Measurements from ENCODE around the gene PSMG4. TPM values are rescaled to one million over a fixed set of nuclear protein-coding genes. Genes with fewer than 3 reads are reported as not detected.

PSMG4 gene
- total RNA-seq, 8 experiments from 2014 or later: 19.9 to 55.0 (median 30.1) TPM

GRCh38 chr6:3281631-3282475 lies 23.1 kb downstream of the PSMG4 start:
- in situ Hi-C loops (cut with MboI; ENCODE audit: low pct_unique_long_range_greater_than_20kb in 2 of 9, low sequenced_read_pairs in 9 of 9, unreplicated experiment in 9 of 9): loop anchor here in 5 of 9 experiments (10.0 to 25.0 kb wide), 5 partner anchors 180 to 730 kb away; partner anchors contain the start of gene SLC22A23 (in 3 of the 5)
- Histone ChIP-seq H3K27ac (peak overlapping the region; percentile 3 to 32), H3K4me1 (replicated peaks in 1 of 2) (peaks cover 20 to 23% of the 10 kb centered on the region in 2 donors), H3K4me3 (no peak overlapping the region)
- 0 to 72% (median 20%) methylated on average over 1 to 10 of the region's 13 CpGs; no CpG with 5 or more reads in 1 of the 10 experiments for WGBS, 10 experiments
- ATAC-seq (replicated peaks in 6 of 8): peak in 6 of 8 experiments; percentile 12 to 55 (median 44)

- 70 to 100% (median 84%) methylated on average over 2 to 14 of the region's 20 CpGs for WGBS, 10 experiments
- Histone ChIP-seq H3K27ac (peak overlapping the region in 1 of 2 donors; percentile 32), H3K4me1 (replicated peaks in 1 of 2) (peaks cover 20 to 23% of the 10 kb centered on the region in 2 donors), H3K4me3 (no peak overlapping the region)
- in situ Hi-C loops (cut with MboI; ENCODE audit: low pct_unique_long_range_greater_than_20kb in 2 of 9, low sequenced_read_pairs in 9 of 9, unreplicated experiment in 9 of 9): loop anchor here in 5 of 9 experiments (10.0 to 25.0 kb wide), 5 partner anchors 180 to 730 kb away; partner anchors contain the start of gene SLC22A23 (in 3 of the 5)
- ATAC-seq (replicated peaks in 6 of 8): no peak
These were observed 23.9 kb downstream of the PSMG4 start for GRCh38 chr6:3282476-3283236.

DNA sequence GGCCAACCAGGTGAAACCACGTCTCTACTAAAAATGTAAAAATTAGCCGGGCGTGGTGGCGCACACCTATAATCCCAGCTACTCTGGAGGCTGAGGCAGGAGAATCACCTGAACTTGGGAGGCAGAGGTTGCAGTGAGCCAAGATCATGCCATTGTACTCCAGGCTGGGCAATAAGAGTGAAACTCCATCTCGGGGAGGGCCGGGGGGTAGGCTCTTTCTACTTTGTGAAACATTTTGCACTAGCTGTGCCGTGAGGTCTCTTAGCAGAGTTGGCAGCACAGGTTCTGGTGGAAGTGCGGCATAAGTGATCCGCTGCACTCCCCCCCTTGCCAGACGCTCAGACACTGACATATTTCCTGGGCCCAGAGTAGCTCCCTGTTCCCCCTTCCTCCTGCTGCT lies 24.5 kb downstream of the PSMG4 start:
- H3K27ac ChIP-seq: no peak overlapping the region
- WGBS, 10 experiments: 86 to 100% (median 98%) methylated on average over 1 to 6 of the region's 10 CpGs; no CpG with 5 or more reads in 4 of the 10 experiments
- in situ Hi-C loops (cut with MboI; ENCODE audit: low pct_unique_long_range_greater_than_20kb in 2 of 9, low sequenced_read_pairs in 9 of 9, unreplicated experiment in 9 of 9): loop anchor here in 5 of 9 experiments (10.0 to 25.0 kb wide), 5 partner anchors 179 to 729 kb away; partner anchors contain the start of gene SLC22A23 (in 3 of the 5)
- peaks cover 20 to 23% of the 10 kb centered on the region in 2 donors for H3K4me1 ChIP-seq (replicated peaks in 1 of 2)
- no peak overlapping the region for H3K4me3 ChIP-seq
- ATAC-seq (replicated peaks in 6 of 8): no peak

DNA sequence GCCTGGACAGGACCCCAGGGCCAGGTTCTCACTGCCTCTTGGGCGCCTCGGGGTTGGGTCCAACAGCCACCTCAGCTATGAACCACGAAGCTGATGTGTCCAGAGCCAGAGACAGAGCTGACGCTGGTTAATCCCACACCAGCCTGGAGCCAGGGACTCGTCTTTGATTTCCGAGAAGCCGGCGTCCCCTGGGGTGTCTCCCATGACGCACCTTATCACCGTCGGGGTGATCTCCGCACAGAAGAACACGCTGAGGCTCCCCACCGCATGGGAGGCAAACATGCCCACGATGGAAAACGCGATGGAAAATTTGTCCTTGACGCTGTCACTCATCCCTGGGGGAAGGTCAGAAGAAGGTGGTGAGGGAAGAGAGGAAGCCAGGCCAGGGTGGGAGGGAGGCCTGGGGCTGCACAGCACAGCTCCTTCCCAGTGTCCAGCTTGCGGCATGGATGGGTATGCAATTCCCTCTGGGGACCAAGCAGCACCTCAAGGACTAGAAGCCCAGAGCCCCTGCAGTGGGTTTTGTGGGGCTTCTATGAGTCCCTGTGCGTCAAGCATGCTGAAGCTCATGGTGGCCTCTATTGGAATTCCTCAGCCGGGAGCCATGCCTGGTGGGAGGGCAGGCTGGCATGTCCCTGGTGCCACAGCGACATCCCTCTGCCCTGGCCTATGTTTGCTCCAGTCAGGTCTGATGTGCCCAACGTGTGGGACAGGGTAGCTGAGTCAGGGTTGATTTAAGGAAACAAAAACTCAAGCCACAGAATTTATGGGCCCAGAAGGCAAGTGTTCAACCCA lies 25.1 kb downstream of the PSMG4 start:
- Histone ChIP-seq H3K4me1 (replicated peaks in 1 of 2) (peaks cover 20 to 23% of the 10 kb centered on the region in 2 donors), H3K27ac (no peak overlapping the region), H3K4me3 (no peak overlapping the region)
- no peak for ATAC-seq (replicated peaks in 6 of 8)
- in situ Hi-C loops (cut with MboI; ENCODE audit: low pct_unique_long_range_greater_than_20kb in 2 of 9, low sequenced_read_pairs in 9 of 9, unreplicated experiment in 9 of 9): loop anchor here in 5 of 9 experiments (10.0 to 25.0 kb wide), 5 partner anchors 178 to 728 kb away; partner anchors contain the start of gene SLC22A23 (in 3 of the 5)
- 80 to 100% (median 100%) methylated on average over 1 to 12 of the region's 23 CpGs; no CpG with 5 or more reads in 3 of the 10 experiments for WGBS, 10 experiments

GRCh38 chr6:3284436-3284876 lies 25.7 kb downstream of the PSMG4 start:
- ATAC-seq (replicated peaks in 6 of 8): peak in 3 of 8 experiments; percentile 55 to 64 (median 59)
- in situ Hi-C loops (cut with MboI; ENCODE audit: low pct_unique_long_range_greater_than_20kb in 2 of 9, low sequenced_read_pairs in 9 of 9, unreplicated experiment in 9 of 9): loop anchor here in 5 of 9 experiments (10.0 to 25.0 kb wide), 5 partner anchors 178 to 728 kb away; partner anchors contain the start of gene SLC22A23 (in 3 of the 5)

GRCh38 chr6:3285049-3285639 lies 26.4 kb downstream of the PSMG4 start:
- H3K4me1 ChIP-seq (replicated peaks in 1 of 2): peaks cover 20 to 21% of the 10 kb centered on the region in 2 donors
- no peak overlapping the region for H3K27ac ChIP-seq
- WGBS, 10 experiments: 67 to 100% (median 88%) methylated on average over 1 to 12 of the region's 19 CpGs
- no peak for ATAC-seq (replicated peaks in 6 of 8)
- in situ Hi-C loops (cut with MboI; ENCODE audit: low pct_unique_long_range_greater_than_20kb in 2 of 9, low sequenced_read_pairs in 9 of 9, unreplicated experiment in 9 of 9): loop anchor here in 5 of 9 experiments (10.0 to 25.0 kb wide), 5 partner anchors 177 to 727 kb away; partner anchors contain the start of gene SLC22A23 (in 3 of the 5)
- no peak overlapping the region for H3K4me3 ChIP-seq

More at GRCh38 chr6:3284436-3284876, 25.7 kb downstream of the PSMG4 start:
- Histone ChIP-seq H3K4me3 (no peak overlapping the region), H3K27ac (no peak overlapping the region), H3K4me1 (replicated peaks in 1 of 2) (peaks cover 20 to 23% of the 10 kb centered on the region in 2 donors)
- WGBS, 10 experiments: 91 to 93% methylated on average over 3 to 12 of the region's 17 CpGs; no CpG with 5 or more reads in 8 of the 10 experiments

- H3K27ac ChIP-seq: no peak overlapping the region
- 60 to 100% (median 64%) methylated on average over 2 to 3 of the region's 14 CpGs; no CpG with 5 or more reads in 6 of the 10 experiments for WGBS, 10 experiments
- in situ Hi-C loops (cut with MboI; ENCODE audit: low pct_unique_long_range_greater_than_20kb in 2 of 9, low sequenced_read_pairs in 9 of 9, unreplicated experiment in 9 of 9): loop anchor here in 5 of 9 experiments (10.0 to 25.0 kb wide), 5 partner anchors 177 to 727 kb away; partner anchors contain the start of gene SLC22A23 (in 3 of the 5)
- H3K4me3 ChIP-seq: no peak overlapping the region
- ATAC-seq (replicated peaks in 6 of 8): no peak
- peaks cover 20 to 21% of the 10 kb centered on the region in 2 donors for H3K4me1 ChIP-seq (replicated peaks in 1 of 2)
These were observed 27.0 kb downstream of the PSMG4 start for GRCh38 chr6:3285732-3286131.

DNA sequence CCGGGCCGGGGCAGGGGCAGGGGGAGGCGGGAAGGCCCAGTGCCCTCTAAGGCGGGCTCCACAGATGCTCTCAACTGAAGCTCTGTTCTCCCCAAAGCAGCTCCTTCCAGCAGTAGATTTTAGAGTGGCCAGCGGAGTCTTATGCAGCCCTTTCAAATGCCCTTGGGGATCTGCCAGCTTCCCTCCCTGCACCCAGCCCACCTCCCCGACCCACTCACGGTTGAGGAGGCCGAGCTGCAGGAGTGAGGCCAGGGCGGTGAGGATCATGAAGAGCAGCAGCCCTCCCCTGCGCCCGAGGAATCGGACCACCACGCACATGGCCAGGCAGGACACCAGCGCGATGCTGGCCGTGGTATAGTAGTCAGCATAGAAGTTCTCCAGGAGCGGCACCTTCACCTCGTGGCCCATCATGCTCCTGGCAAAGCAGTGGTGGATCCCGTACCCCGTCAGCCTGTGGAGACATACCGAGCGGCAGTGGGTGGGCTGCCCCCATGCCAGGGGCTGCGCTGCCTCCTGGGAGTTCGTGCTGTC lies 28.0 kb downstream of the PSMG4 start:
- 98 to 100% (median 100%) methylated on average over 1 to 10 of the region's 24 CpGs; no CpG with 5 or more reads in 6 of the 10 experiments for WGBS, 10 experiments
- no peak for ATAC-seq (replicated peaks in 6 of 8)
- H3K27ac ChIP-seq: no peak overlapping the region
- in situ Hi-C loops (cut with MboI; ENCODE audit: low pct_unique_long_range_greater_than_20kb in 2 of 9, low sequenced_read_pairs in 9 of 9, unreplicated experiment in 9 of 9): loop anchor here in 5 of 9 experiments (10.0 to 25.0 kb wide), 5 partner anchors 176 to 726 kb away; partner anchors contain the start of gene SLC22A23 (in 3 of the 5)
- no peak overlapping the region for H3K4me3 ChIP-seq
- H3K4me1 ChIP-seq (replicated peaks in 1 of 2): peaks cover 11 to 12% of the 10 kb centered on the region in 2 donors

GRCh38 chr6:3287308-3287707 lies 28.6 kb downstream of the PSMG4 start:
- in situ Hi-C loops (cut with MboI; ENCODE audit: low pct_unique_long_range_greater_than_20kb in 2 of 9, low sequenced_read_pairs in 9 of 9, unreplicated experiment in 9 of 9): loop anchor here in 5 of 9 experiments (10.0 to 25.0 kb wide), 5 partner anchors 175 to 725 kb away; partner anchors contain the start of gene SLC22A23 (in 3 of the 5)
- peaks cover 5 to 6% of the 10 kb centered on the region in 2 donors for H3K4me1 ChIP-seq (replicated peaks in 1 of 2)
- 70 to 100% (median 100%) methylated on average over 1 to 2 of the region's 9 CpGs; no CpG with 5 or more reads in 6 of the 10 experiments for WGBS, 10 experiments
- ATAC-seq (replicated peaks in 6 of 8): no peak
- no peak overlapping the region for H3K27ac ChIP-seq
- H3K4me3 ChIP-seq: no peak overlapping the region

GRCh38 chr6:3287976-3288707 lies 29.4 kb downstream of the PSMG4 start:
- Histone ChIP-seq H3K27ac (no peak overlapping the region), H3K4me3 (no peak overlapping the region), H3K4me1 (replicated peaks in 1 of 2) (no peaks in the 10 kb centered on the region)
- in situ Hi-C loops (cut with MboI; ENCODE audit: low pct_unique_long_range_greater_than_20kb in 2 of 9, low sequenced_read_pairs in 9 of 9, unreplicated experiment in 9 of 9): loop anchor here in 5 of 9 experiments (10.0 to 25.0 kb wide), 5 partner anchors 174 to 724 kb away; partner anchors contain the start of gene SLC22A23 (in 3 of the 5)
- no peak for ATAC-seq (replicated peaks in 6 of 8)
- WGBS, 10 experiments: 84 to 96% (median 93%) methylated on average over 4 to 9 of the region's 17 CpGs; no CpG with 5 or more reads in 2 of the 10 experiments
